ENCODE measurements around the gene ZBTB22. TPM values are rescaled to one million over a fixed set of nuclear protein-coding genes. Genes with fewer than 3 reads are reported as not detected.
A peak's percentile ranks its signal among the peaks of the same experiment; 100 is the strongest.

ZBTB22 gene
- total and polyA plus RNA-seq, 2 donors (not counting 1 experiment from before 2014, with no cell fraction given) = 25.9 to 39.7 TPM

DNA sequence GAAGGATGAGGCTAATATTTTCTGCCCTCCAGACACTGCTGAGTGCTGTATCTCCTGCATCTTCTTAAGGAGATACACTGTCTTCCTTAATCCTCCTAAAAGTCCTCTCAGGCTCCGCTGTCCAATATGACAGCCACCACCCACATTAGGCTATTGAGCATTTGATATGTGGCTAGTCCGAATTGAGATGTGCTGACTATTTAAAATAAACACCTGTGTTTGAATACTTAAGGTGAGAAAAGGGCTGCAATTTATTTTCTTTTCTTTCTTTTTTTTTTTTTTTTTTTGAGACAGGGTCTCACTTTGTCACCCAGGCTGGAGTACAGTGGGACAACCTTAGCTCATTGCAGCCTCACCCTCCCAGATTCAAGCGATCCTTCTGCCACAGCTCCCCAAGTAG is 15.7 kb downstream of the ZBTB22 start:
- ATAC-seq (ENCODE audit: low read depth) (no peak), DNase-seq (no peak)
- ChIA-PET CTCF (interaction anchor here (0.7 to 5.0 kb wide), 3 partner anchors 9 to 66 kb away, joined by 3 to 54 read pairs (median 45); partner anchors contain the start of gene TAPBP), POLR2A (interaction anchor here (0.6 to 0.7 kb wide), 2 partner anchors 15 to 16 kb away, joined by 3 to 5 read pairs; partner anchors contain the start of gene ZBTB22)
- no peak for TF ChIP-seq CTCF (IDR thresholded peaks at IDR 0.05)
- TF ChIP-seq EZH2 (IDR thresholded peaks at IDR 0.05; ENCODE audit: borderline replicate concordance, insufficient read depth, low read depth, low read length, poor library complexity, severe bottlenecking) = no peak
- Histone ChIP-seq H3K9ac (ENCODE audit: low read length) (no peak overlapping the region), H3K4me3 (ENCODE audit: control extremely low read depth in 1 of 5, extremely low read depth in 1 of 5, insufficient read depth in 1 of 5, low read depth in 2 of 5, low read length in 4 of 5) (no peak overlapping the region), H3K79me2 (ENCODE audit: control insufficient read depth, insufficient read depth, low read length) (peaks cover 41% of the 10 kb centered on the region), H3K27ac (ENCODE audit: low read length in 2 of 2) (no peak overlapping the region), H4K20me1 (ENCODE audit: control insufficient read depth, insufficient read depth, low read length, poor library complexity, severe bottlenecking) (peaks cover 41% of the 10 kb centered on the region), H3K4me2 (replicated peaks; ENCODE audit: low read depth, low read length, poor library complexity, severe bottlenecking) (no peak overlapping the region), H3K4me1 (ENCODE audit: control insufficient read depth in 2 of 2, insufficient read depth in 2 of 2, low read length in 2 of 2) (peaks cover 26 to 37% of the 10 kb centered on the region in 2 donors), H3K27me3 (replicated peaks in 1 of 4; ENCODE audit: control extremely low read depth in 1 of 4, control insufficient read depth in 3 of 4, insufficient read depth in 4 of 4, low read length in 3 of 4) (no peaks in the 10 kb centered on the region), H2AFZ (ENCODE audit: insufficient read depth, low read depth, low read length, poor library complexity, severe bottlenecking) (no peak overlapping the region), H3K36me3 (replicated peaks in 1 of 2; ENCODE audit: control extremely low read depth in 1 of 2, control insufficient read depth in 1 of 2, extremely low read depth in 1 of 2, insufficient read depth in 2 of 2, low read length in 1 of 2) (peaks cover 2 to 51% of the 10 kb centered on the region in 2 experiments), H3K9me3 (ENCODE audit: control extremely low read depth in 1 of 3, control insufficient read depth in 2 of 3, insufficient read depth in 1 of 3, low read length in 2 of 3) (no peaks in the 10 kb centered on the region)
- H3K4me1 Mint-ChIP-seq = peaks cover 43% of the 10 kb centered on the region
- H3K9me3 Mint-ChIP-seq (ENCODE audit: insufficient read depth) = no peaks in the 10 kb centered on the region
- H3K27me3 Mint-ChIP-seq = no peaks in the 10 kb centered on the region
- intact Hi-C loops (cut with micrococcal nuclease) = no loop called here
- H3K27ac Mint-ChIP-seq = peak overlapping the region; percentile 23
- H3K4me3 Mint-ChIP-seq = peak overlapping the region; percentile 13
- whole genome bisulfite sequencing (ENCODE audit: insufficient coverage) = no CpG with 5 or more reads among the region's 3 CpGs

DNA sequence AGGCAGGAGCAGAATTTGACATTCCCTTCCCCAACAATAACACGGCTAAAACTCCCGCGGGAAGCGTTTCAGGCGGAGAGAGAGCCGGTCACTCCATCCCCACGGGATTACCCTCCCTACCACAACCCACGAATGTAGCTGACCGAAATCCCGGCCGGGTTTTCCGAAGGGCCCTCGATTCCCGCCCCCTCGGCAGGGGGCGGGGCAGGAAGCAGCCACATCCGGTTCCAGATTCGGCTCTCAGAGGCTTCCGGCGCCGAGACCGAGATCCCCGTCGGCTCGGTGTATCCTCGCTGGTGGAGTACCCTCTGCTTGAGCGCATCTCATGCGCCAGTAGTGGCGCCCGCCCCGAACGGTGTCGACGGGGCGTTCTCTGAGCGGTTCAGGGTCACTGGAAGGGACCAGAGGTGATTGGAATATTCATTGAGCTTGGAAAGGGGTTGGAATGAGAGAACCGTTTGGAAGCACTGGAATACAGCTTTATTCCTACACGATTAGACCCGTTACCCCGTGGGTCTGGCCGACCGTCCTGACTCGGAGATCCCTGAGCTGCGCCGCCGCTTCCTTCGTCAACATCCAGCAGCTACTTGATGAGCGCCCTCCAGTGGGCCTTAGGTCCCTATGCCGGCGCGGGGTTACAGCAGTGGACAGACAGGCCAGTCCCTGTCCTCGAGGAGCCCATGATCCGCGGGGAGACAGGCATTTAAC is 18.2 kb downstream of the ZBTB22 start:
- Histone ChIP-seq H3K4me1 (ENCODE audit: control insufficient read depth in 2 of 2, insufficient read depth in 2 of 2, low read length in 2 of 2) (peaks cover 12 to 24% of the 10 kb centered on the region in 2 donors), H3K27ac (ENCODE audit: low read length in 2 of 2) (peak overlapping the region; percentile 86 to 91), H3K9ac (ENCODE audit: low read length) (peak overlapping the region; percentile 84), H3K27me3 (replicated peaks in 1 of 4; ENCODE audit: control extremely low read depth in 1 of 4, control insufficient read depth in 3 of 4, insufficient read depth in 4 of 4, low read length in 3 of 4) (no peaks in the 10 kb centered on the region), H3K36me3 (replicated peaks in 1 of 2; ENCODE audit: control extremely low read depth in 1 of 2, control insufficient read depth in 1 of 2, extremely low read depth in 1 of 2, insufficient read depth in 2 of 2, low read length in 1 of 2) (peaks cover 2 to 53% of the 10 kb centered on the region in 2 experiments), H3K9me3 (ENCODE audit: control extremely low read depth in 1 of 3, control insufficient read depth in 2 of 3, insufficient read depth in 1 of 3, low read length in 2 of 3) (no peaks in the 10 kb centered on the region), H3K4me2 (replicated peaks; ENCODE audit: low read depth, low read length, poor library complexity, severe bottlenecking) (peak overlapping the region; percentile 93), H2AFZ (ENCODE audit: insufficient read depth, low read depth, low read length, poor library complexity, severe bottlenecking) (peak overlapping the region; percentile 20), H4K20me1 (ENCODE audit: control insufficient read depth, insufficient read depth, low read length, poor library complexity, severe bottlenecking) (peaks cover 29% of the 10 kb centered on the region), H3K79me2 (ENCODE audit: control insufficient read depth, insufficient read depth, low read length) (peaks cover 21% of the 10 kb centered on the region), H3K4me3 (ENCODE audit: control extremely low read depth in 1 of 5, extremely low read depth in 1 of 5, insufficient read depth in 1 of 5, low read depth in 2 of 5, low read length in 4 of 5) (peak overlapping the region; percentile 71 to 96 (median 79))
- peak; percentile 95 for DNase-seq
- ChIA-PET POLR2A (interaction anchor here (0.6 to 3.3 kb wide), 14 partner anchors 10 to 1437 kb away, joined by 3 to 22 read pairs (median 8); partner anchors contain the start of genes B3GALT4, NEU1, PFDN6 and RPS18), CTCF (interaction anchor here (1.1 to 5.0 kb wide), 12 partner anchors 10 to 300 kb away, joined by 3 to 54 read pairs (median 5); partner anchors contain the start of genes B3GALT4, PFDN6, TAPBP and WDR46)
- Mint-ChIP-seq H3K4me3 (peak overlapping the region; percentile 99), H3K4me1 (peaks cover 38% of the 10 kb centered on the region), H3K9me3 (ENCODE audit: insufficient read depth) (no peaks in the 10 kb centered on the region), H3K27me3 (no peaks in the 10 kb centered on the region), H3K27ac (peak overlapping the region; percentile 99)
- no peak for TF ChIP-seq EZH2 (IDR thresholded peaks at IDR 0.05; ENCODE audit: borderline replicate concordance, insufficient read depth, low read depth, low read length, poor library complexity, severe bottlenecking)
- TF ChIP-seq CTCF (IDR thresholded peaks at IDR 0.05) = peak; percentile 69
- under 1% methylated on average over 49 of the region's 54 CpGs for WGBS (ENCODE audit: insufficient coverage)
- intact Hi-C loops (cut with micrococcal nuclease) = loop anchor here (1.0 to 2.0 kb wide), 10 partner anchors 10 to 111 kb away; partner anchors contain the start of genes B3GALT4, KIFC1, PFDN6 and PHF1
- peak; percentile 68 for ATAC-seq (ENCODE audit: low read depth)
